GM21360 (cell line): ENCODE results near the gene RANGAP1.

ENCODE experiments used
- ATAC-seq: cut with Tn5 transposase; IDR thresholded peaks from one replicate; pipeline ENCODE4 v1.9.1; 2021; ENCODE audit warnings: mild to moderate bottlenecking, moderate library complexity; ENCODE audit not compliant: unreplicated experiment

Gene RANGAP1

GRCh38 chr22:41285820-41286638 lies at the start of gene RANGAP1:
TSS of gene RANGAP1 (minus strand) at chr22:41286187. CDS start at chr22:41281044, 5,143 bp downstream.
- ATAC-seq = peak; percentile 94

GRCh38 chr22:41334951-41335635 lies 49.1 kb upstream of the RANGAP1 start:
- no peak for ATAC-seq

GRCh38 chr22:41334215-41334614 lies 48.2 kb upstream of the RANGAP1 start:
- no peak for ATAC-seq

GRCh38 chr22:41333806-41334205 lies 47.8 kb upstream of the RANGAP1 start:
- no peak for ATAC-seq

- ATAC-seq = no peak
These were observed 46.4 kb upstream of the RANGAP1 start for GRCh38 chr22:41332217-41332939.

GRCh38 chr22:41330169-41330568 lies 44.2 kb upstream of the RANGAP1 start:
- ATAC-seq = no peak

- no peak for ATAC-seq
These were observed 41.1 kb upstream of the RANGAP1 start for GRCh38 chr22:41327124-41327523.

GRCh38 chr22:41324821-41325528 lies 39.0 kb upstream of the RANGAP1 start:
- ATAC-seq = no peak

GRCh38 chr22:41320416-41321240 lies 34.6 kb upstream of the RANGAP1 start:
- ATAC-seq = no peak

GRCh38 chr22:41315586-41315985 lies 29.6 kb upstream of the RANGAP1 start:
- no peak for ATAC-seq

- ATAC-seq = no peak
These were observed 28.8 kb upstream of the RANGAP1 start for GRCh38 chr22:41314821-41315220.

GRCh38 chr22:41311487-41311886 lies 25.5 kb upstream of the RANGAP1 start:
- ATAC-seq = no peak

- no peak for ATAC-seq
These were observed 24.3 kb upstream of the RANGAP1 start for GRCh38 chr22:41310336-41310735.

GRCh38 chr22:41308544-41308947 lies 22.6 kb upstream of the RANGAP1 start:
- no peak for ATAC-seq

- no peak for ATAC-seq
These were observed 22.1 kb upstream of the RANGAP1 start for GRCh38 chr22:41308054-41308453.

- ATAC-seq = no peak
These were observed 19.7 kb upstream of the RANGAP1 start for GRCh38 chr22:41305646-41306045.

GRCh38 chr22:41302811-41303210 lies 16.8 kb upstream of the RANGAP1 start:
- ATAC-seq = no peak

- ATAC-seq = no peak
These were observed 16.2 kb upstream of the RANGAP1 start for GRCh38 chr22:41302021-41302767.
